Measurements from ENCODE around the gene CGB7. TPM values are rescaled to one million over a fixed set of nuclear protein-coding genes. Genes with fewer than 3 reads are reported as not detected.

Gene CGB7
- not detected in 2 replicates for total RNA-seq
- not detected for total RNA-seq (2013)
- polyA plus RNA-seq: not detected in 2 replicates
- polyA minus RNA-seq: not detected in 2 replicates

GRCh38 chr19:49057636-49058234 is at the start of gene CGB7:
CGB7 (minus strand) TSS chr19:49057749; CDS start chr19:49055375, 2,374 bp downstream.
- Mint-ChIP-seq H3K4me3 (peak within 1 kb of the TSS; percentile 90), H3K27ac (no peak within 1 kb of the TSS), H3K4me1 (peaks cover 22% of the 10 kb centered on the region), H3K27me3 (peaks cover 28% of the 10 kb centered on the region), H3K9me3 (ENCODE audit: insufficient read depth) (no peaks in the 10 kb centered on the region)
- H4K20me1 ChIP-seq (ENCODE audit: control insufficient read depth, insufficient read depth, low read length, poor library complexity, severe bottlenecking): no peaks in the 10 kb centered on the region
- no peak within 1 kb of the TSS for H3K27ac ChIP-seq (ENCODE audit: low read length in 2 of 2)
- 7% methylated on average over 33 of the region's 38 CpGs for WGBS (ENCODE audit: insufficient coverage)
- H3K27me3 ChIP-seq (replicated peaks in 1 of 4; ENCODE audit: control extremely low read depth in 1 of 4, control insufficient read depth in 3 of 4, insufficient read depth in 4 of 4, low read length in 3 of 4): peaks cover 0 to 58% (median 23%) of the 10 kb centered on the region in 4 experiments
- ChIA-PET POLR2A (no interaction called here), CTCF (interaction anchor here (0.8 to 1.5 kb wide), 3 partner anchors 13 to 141 kb away, joined by 3 to 5 read pairs (median 3); no protein-coding TSS in a partner anchor)
- H3K4me3 ChIP-seq (ENCODE audit: control extremely low read depth in 1 of 5, extremely low read depth in 1 of 5, insufficient read depth in 1 of 5, low read depth in 2 of 5, low read length in 4 of 5): peak within 1 kb of the TSS in 4 of 5 experiments; percentile 51 to 77 (median 56)
- peak; percentile 25 for ATAC-seq (ENCODE audit: low read depth)
- peak within 1 kb of the TSS; percentile 69 for H3K9ac ChIP-seq (ENCODE audit: low read length)
- peak; percentile 52 for DNase-seq
- no peaks in the 10 kb centered on the region for H3K36me3 ChIP-seq (replicated peaks in 1 of 2; ENCODE audit: control extremely low read depth in 1 of 2, control insufficient read depth in 1 of 2, extremely low read depth in 1 of 2, insufficient read depth in 2 of 2, low read length in 1 of 2)
- peak within 1 kb of the TSS; percentile 93 for H2AFZ ChIP-seq (ENCODE audit: insufficient read depth, low read depth, low read length, poor library complexity, severe bottlenecking)
- no peaks in the 10 kb centered on the region for H3K79me2 ChIP-seq (ENCODE audit: control insufficient read depth, insufficient read depth, low read length)
- peaks cover 0 to 27% (median 0%) of the 10 kb centered on the region in 3 donors for H3K9me3 ChIP-seq (ENCODE audit: control extremely low read depth in 1 of 3, control insufficient read depth in 2 of 3, insufficient read depth in 1 of 3, low read length in 2 of 3)
- peak within 1 kb of the TSS; percentile 98 for H3K4me2 ChIP-seq (replicated peaks; ENCODE audit: low read depth, low read length, poor library complexity, severe bottlenecking)
- TF ChIP-seq CTCF (IDR thresholded peaks at IDR 0.05) (no peak), EZH2 (IDR thresholded peaks at IDR 0.05; ENCODE audit: borderline replicate concordance, insufficient read depth, low read depth, low read length, poor library complexity, severe bottlenecking) (no peak)
- intact Hi-C loops (cut with micrococcal nuclease): no loop called here
- peaks cover 17 to 28% of the 10 kb centered on the region in 2 donors for H3K4me1 ChIP-seq (ENCODE audit: control insufficient read depth in 2 of 2, insufficient read depth in 2 of 2, low read length in 2 of 2)

- ChIA-PET POLR2A (no interaction called here), CTCF (interaction anchor here (0.6 to 3.3 kb wide), 17 partner anchors 9 to 319 kb away, joined by 3 to 33 read pairs (median 3); partner anchors contain the start of genes LIN7B, PPFIA3 and RUVBL2)
- H3K27me3 ChIP-seq (replicated peaks in 1 of 4; ENCODE audit: control extremely low read depth in 1 of 4, control insufficient read depth in 3 of 4, insufficient read depth in 4 of 4, low read length in 3 of 4): no peaks in the 10 kb centered on the region
- H3K79me2 ChIP-seq (ENCODE audit: control insufficient read depth, insufficient read depth, low read length): peaks cover 3% of the 10 kb centered on the region
- no peaks in the 10 kb centered on the region for H3K9me3 ChIP-seq (ENCODE audit: control extremely low read depth in 1 of 3, control insufficient read depth in 2 of 3, insufficient read depth in 1 of 3, low read length in 2 of 3)
- H3K36me3 ChIP-seq (replicated peaks in 1 of 2; ENCODE audit: control extremely low read depth in 1 of 2, control insufficient read depth in 1 of 2, extremely low read depth in 1 of 2, insufficient read depth in 2 of 2, low read length in 1 of 2): peaks cover 0 to 61% of the 10 kb centered on the region in 2 experiments
- ATAC-seq (ENCODE audit: low read depth): peak; percentile 70
- TF ChIP-seq CTCF (IDR thresholded peaks at IDR 0.05) (peak; percentile 88), EZH2 (IDR thresholded peaks at IDR 0.05; ENCODE audit: borderline replicate concordance, insufficient read depth, low read depth, low read length, poor library complexity, severe bottlenecking) (no peak)
- peaks cover 55% of the 10 kb centered on the region for H4K20me1 ChIP-seq (ENCODE audit: control insufficient read depth, insufficient read depth, low read length, poor library complexity, severe bottlenecking)
- no peak overlapping the region for H3K27ac ChIP-seq (ENCODE audit: low read length in 2 of 2)
- H3K4me3 Mint-ChIP-seq: no peak overlapping the region
- no peaks in the 10 kb centered on the region for H3K27me3 Mint-ChIP-seq
- no peak overlapping the region for H3K27ac Mint-ChIP-seq
- no peak overlapping the region for H3K9ac ChIP-seq (ENCODE audit: low read length)
- intact Hi-C loops (cut with micrococcal nuclease): no loop called here
- 80% methylated on average over 10 of the region's 12 CpGs for WGBS (ENCODE audit: insufficient coverage)
- H3K4me1 ChIP-seq (ENCODE audit: control insufficient read depth in 2 of 2, insufficient read depth in 2 of 2, low read length in 2 of 2): peaks cover 13 to 14% of the 10 kb centered on the region in 2 donors
- H3K4me1 Mint-ChIP-seq: peaks cover 10% of the 10 kb centered on the region
- H3K4me2 ChIP-seq (replicated peaks; ENCODE audit: low read depth, low read length, poor library complexity, severe bottlenecking): no peak overlapping the region
- DNase-seq: peak; percentile 76
- no peaks in the 10 kb centered on the region for H3K9me3 Mint-ChIP-seq (ENCODE audit: insufficient read depth)
- no peak overlapping the region for H3K4me3 ChIP-seq (ENCODE audit: control extremely low read depth in 1 of 5, extremely low read depth in 1 of 5, insufficient read depth in 1 of 5, low read depth in 2 of 5, low read length in 4 of 5)
- H2AFZ ChIP-seq (ENCODE audit: insufficient read depth, low read depth, low read length, poor library complexity, severe bottlenecking): no peak overlapping the region
Measured at GRCh38 chr19:49106648-49107135, 49.1 kb upstream of the CGB7 start.
